Measurements from ENCODE around the gene CALML5.

Gene CALML5

DNA sequence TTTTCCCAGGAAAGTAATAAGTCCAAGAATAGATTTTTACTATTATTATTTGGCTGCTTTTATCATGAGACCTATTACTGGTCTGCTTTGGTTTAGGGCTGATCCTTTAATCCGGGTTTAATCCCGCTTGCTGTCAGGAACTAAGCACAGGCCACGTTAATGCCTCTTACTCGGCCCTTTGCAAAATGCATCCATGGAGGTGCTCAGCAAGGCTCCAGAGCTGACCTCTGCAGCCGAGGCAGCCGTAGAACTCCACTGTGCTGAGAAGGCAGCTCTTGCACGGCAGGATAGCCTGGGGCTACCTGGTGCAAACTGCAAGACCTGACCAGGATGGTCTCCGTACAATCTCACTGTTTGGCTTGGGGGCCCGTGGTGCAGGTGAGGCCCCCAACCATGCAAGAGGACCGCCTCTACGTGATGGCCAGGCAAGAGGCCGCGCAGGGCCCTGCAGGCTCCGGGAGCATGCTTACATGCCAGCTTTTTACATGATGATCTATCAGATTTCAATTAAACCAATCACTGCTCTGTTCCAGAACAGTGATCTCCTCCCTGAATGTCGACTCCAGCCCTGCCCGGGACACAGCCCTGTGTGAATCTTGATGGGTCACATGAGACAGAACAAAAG lies 15.0 kb upstream of the CALML5 start:
- no peak for DNase-seq

DNA sequence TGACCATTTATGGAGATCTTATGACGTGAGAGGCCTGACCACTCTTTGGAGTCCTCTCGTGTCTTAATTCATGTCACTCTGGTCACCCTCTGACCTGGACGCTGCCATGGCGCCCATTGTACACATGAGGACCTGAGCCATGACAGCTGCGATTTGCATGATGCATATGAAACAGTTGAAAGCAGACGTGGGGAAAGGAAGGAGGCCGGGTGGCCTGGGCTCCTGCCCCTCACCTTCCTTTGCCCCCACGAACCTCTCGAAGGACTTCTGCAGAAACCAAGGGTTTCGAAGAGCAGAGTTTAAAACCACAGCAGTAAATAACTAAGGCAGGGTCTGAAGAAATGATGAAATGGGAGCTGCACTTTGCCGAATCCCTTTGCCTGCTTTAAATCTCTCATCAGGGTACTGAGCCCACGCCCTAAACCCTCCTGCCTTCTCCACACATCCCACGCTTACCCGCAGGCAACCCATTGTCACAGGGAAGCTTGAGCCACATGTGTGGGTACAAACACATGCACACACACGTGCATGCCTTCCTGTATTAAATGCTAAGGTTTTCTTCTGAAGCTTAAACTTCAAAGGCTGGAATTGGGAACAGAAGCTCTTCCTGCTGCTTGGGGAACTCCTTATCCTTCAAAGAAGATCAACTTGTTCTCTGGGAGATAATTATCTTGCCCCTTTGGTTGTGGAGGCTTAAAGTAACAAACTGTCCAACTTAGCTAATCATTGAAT lies 13.7 kb upstream of the CALML5 start:
- no peak for DNase-seq

DNA sequence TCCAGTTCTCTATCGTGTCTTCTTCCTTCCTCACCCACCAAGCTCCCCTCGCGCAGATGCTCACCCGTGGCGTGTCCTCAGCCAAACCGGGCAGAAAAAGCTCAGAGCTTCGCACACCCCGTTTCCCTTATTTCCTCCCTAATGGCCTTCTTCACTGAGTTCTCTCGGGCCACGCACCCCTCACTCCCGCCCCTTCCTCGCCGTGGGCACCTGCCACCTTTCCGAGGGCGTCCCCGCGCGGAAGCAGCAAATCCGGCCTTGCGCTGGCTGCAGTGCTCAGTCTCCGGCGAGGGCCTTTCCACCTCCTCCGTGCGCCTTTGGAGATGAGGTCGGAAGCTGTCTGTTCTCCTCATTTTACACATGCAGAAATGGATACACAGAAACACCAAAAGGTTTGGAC lies 13.0 kb upstream of the CALML5 start:
- no peak for DNase-seq

DNA sequence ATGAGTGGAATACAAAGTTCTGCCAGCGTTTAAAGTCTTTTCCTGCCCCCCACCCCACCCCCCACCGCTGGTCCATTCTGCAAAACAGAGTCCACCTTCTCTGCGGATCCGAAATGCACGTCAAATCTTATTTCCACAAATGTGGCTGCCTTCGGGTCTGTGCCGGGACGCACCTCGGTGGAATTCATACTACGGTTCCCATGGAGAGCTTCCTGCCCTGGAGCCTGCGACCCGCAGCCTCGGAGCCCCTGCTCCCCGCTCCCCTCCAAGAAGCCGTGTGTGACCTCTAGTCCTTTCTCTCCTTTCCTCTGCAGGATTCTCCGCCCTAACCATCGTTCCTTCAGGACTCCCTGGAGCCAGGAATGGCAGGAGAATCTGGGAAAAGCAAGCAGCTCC lies 12.5 kb upstream of the CALML5 start:
- DNase-seq: no peak

DNA sequence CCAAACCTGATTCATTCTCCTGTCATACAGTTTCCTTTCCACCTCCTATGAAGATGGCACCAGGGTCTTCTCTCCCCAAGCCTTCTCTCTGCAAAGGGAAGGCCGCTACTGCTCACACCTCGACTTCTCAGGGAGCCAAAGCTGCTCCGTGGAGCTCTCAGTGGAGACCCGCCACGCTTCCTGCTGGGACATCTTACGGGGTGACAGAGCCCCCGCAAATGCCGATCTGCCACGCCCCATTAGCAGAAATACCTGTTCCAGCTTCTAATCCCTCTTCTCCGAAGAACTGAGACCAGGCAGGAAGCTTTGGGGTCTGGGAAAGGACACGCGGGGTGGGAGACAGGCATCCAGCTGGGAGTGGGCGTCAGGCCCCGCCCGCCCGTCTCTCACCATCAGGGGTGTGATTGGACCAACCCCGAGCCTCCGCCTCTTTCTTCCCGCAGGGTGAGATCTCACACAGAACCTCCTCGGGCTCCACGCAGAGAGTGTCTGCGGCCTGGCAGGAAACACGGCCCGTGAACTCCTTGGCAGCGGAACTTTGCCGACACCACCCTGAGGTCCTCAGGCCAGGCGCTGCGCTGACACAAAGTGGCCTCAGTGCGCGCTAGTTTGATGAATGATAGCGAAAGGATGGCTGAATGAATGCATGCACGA lies 12.0 kb upstream of the CALML5 start:
- no peak for DNase-seq

DNA sequence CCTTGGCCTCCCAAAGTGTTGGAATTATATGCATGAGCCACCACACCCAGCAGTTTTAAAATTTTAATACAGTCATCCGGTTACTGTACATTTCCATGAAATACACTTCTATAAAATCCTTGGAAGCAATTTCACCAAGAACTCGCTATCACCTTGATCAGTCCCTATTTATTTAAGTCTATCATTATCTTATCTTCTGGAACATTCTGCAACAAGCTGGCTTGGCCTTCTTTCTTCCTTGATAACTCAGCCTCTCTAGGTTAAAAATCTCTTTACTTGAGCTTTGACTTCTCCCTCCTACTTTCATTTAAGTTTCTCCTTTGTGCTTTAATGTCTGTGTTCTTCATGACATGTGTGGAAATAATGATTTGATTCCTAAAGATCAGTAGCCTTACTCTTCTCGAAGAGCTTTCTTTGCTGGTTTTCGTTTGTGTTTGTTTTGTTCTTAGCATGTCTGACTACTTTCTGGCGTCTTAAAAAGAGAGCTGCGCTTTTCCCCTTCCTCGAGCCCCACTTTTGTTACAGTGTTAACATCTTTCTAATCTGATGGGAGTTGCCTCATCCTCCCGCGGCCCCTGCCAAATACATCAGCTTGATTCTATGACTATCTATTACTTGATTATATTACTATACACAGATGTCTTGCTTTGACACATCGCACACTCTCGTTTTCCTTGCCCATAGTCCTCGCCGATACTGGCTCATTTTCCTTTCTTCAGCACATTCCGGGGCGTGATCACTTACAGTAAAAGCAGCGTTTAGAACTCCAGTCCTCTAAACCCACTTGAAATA lies 11.1 kb upstream of the CALML5 start:
- DNase-seq: no peak

DNA sequence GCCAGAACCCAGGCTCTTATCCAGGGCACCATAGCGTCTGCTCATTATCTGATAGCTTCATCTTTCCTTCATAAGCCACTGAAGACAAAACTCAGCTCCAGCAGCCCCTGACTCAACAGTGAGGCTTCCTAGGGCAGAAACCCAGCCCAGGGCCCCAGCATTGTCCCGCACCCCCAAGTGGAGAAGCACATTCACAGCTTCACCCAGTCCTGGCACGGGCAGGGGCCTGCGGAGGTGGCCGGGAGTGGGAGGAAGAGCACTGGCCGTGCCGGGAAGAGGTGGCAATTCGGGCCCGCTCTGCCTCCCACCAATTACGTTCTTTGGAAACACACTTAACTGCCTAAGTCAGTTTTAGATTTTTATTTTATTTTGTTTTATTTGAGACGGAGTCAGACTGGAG lies 10.3 kb upstream of the CALML5 start:
- DNase-seq: no peak

DNA sequence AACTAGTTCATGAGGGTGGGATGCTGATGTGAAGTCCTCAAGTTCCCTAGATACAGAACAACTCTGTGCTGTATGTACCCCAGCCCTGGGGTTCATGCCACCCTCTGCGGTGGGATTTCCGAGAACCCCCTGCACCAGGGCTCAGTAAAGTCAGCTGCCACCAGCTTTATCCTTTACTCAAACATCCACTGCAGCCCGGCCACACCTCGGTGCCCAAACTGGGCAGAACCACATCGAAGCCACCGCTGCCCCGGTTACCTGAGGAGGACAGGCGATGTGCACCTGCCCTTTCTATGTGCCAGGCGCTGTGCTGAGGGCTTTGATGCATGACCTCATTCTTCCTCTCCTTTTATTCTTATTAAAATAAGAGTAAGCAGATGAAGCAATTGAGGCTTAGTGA lies 9.9 kb upstream of the CALML5 start:
- DNase-seq: no peak

DNA sequence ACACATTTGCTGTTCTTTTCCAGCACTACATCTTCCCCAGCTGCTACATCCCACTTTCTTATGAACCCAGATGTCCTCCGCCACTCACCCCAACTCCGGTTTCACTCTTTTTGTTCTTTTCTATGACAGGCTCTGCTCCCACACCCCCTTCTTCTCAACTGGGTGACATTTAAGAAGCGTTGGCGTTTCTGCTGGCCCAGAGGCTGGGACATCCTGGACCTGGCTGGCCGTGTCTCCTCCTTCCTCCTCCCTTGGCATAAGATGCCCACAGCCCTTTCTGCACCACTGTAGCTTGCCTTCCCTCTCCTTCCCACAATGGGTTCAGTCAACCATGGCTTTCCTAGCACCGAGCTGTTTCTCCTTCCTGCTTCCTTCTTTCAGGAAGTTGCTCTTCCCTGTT lies 9.4 kb upstream of the CALML5 start:
- no peak for DNase-seq

DNA sequence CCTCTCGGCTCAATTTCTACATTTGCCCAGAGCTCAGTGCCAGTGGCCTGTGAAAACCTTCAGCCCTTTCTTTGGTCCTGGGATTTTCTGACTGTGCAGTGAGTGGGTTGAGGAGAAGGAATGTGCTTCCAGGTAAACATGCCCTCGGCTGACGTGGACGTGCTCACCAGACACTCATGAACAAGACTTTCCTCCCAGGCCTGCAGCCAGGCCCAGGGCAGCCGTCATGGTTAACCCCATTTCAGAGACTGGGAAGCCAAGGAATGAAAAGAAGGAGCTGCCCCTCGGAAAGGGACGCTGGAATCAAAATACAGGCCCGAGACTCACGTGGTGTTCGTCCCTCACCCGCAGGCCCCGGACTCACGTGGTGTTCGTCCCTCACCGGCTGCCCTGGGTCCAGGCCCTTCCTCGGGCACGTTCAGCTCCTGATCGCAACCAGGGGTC lies 8.8 kb upstream of the CALML5 start:
- DNase-seq: no peak

DNA sequence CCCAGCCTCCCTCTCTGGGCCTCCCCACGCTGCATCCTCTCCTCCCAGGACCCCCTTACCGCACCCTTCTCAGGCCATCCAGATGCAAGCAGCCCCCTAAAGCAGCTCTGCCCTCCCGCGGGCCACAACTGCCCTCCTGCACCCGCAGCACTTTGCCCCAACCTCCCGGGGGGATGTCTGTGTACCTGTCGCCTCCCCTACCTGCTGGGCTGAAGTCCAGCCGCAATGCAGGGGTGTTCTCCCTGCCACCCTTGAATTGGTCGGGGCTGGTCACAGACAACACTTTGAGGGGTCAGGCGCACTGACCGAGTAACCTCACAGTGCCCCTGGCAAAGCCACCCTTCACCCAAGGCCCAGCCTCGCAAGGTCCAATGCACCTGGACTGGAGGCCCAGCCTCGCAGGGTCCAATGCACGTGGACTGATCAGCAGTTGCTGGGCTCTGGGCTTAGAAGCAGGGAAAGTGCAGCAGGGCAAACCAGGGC lies 8.3 kb upstream of the CALML5 start:
- no peak for DNase-seq

DNA sequence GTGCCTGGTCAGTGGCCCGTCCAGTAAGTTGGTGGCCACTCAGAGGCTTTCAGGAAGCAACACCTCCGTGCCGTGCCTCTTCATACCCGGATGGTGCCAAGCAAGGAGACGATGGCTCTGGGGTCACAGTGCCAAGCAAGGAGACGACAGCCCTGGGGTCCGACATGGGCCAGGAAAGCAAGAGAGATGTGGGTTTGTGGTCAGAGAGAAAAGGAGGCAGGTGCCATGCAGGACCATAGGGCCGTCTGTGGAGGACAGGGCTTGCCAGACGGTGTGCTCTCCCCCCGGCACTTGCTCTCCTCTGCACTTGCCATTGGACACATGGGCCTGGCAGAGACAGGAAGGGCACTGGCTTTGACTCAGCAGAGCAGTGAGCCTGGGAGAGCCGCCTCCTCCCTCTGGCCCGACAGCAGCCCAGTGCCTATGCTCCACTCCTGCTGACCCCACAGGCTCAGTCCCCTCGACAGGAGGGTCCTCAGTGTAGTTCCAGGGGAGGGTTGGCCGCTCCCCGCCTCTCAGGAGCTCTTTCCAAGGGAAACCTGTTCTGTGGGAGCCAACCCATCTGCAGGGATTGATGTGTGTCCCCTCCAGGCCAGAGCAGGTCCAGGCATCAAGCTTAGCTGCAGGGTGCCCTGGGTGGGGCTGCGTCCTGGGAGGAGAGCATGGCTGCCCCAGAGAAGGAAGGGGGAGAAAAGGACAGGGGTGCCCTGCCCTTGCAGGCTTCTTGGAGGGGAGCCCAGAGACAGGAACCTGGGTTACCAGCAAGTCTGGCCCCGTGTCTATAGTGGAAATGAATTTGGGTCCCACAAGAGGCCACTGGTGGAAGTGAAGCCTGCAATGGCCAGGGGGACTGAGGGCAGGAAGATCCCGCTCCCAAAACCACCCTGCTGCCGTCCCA lies 7.6 kb upstream of the CALML5 start:
- no peak for DNase-seq

DNA sequence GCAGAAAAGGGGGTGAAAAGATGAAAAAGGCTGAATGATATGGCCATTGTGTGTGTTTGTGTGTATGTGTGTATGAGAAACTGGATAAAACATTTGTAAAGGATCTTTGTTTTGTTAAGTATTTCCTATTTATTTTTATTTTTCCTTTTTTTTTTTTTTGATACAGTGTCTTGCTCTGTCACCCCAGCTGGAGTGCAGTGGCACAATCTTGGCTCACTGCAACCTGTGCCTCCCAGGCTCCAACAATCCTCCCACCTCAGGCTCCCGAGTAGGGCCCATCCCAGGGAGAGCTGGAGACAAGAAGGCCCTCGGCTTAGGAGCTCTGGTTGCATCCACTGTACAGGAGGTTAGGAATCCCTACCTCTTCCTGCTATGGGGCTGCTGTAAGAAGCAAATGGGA lies 6.9 kb upstream of the CALML5 start:
- DNase-seq: no peak

DNA sequence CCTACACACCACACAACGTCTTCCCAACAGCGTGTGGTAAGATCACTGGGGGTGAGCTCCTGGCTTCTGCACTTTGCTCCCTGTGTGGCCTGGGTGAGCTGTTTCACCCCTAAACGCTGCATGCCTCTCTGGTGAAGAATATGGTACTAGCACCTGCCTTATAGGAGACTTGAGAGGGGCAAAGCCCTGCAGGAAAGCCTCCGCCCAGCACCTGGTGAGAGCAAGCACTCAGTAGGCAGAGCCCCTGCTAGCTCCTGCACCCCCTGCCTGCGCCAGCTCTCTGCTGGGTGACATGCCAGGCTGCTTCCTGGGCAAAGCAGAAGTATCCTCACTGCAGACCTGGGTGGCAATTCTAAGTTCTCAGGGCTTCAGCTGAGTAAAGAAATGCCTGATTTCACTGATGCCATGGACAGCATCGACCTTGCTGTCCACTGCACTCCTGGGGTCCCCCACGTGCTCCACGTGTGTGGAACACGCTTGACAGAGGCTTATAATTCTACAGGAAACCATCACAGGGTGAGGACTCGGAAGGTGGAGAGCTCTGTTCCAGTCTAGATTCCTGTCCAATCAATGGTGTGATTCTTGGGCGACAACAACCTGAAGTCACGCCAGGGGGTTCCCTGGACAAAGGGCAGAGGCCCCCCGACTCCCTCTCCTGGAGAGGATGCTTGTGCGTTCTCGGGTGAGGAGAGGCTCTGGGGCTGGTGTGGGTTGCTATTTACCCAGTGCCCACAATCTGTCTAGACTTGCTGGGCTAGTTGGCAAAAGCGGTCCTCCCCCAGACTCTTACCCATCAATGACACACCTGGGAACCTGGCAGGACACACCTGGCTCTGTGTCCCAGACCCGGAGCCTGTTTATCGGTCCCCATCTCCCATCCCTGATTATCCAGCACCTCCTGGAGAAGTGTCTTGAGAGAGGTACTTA lies 5.0 kb upstream of the CALML5 start:
- DNase-seq: no peak

DNA sequence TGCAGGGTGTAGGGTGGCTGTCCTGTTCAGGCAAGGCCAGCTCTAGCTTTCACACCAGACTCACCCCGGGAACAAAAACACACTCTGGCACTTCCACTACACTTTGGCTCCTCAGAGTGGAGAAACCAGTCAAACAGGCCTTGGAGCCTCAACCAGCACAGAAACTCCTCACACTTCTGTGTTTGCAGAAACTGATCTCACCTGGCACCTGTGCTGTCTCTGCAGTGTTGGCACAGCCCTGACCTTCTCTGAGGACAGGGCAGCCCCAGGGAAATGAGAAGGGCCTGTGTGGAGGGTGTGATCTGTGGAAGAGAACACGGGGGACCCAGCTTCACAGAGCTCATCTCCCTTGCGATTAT lies 4.1 kb upstream of the CALML5 start:
- DNase-seq: no peak

DNA sequence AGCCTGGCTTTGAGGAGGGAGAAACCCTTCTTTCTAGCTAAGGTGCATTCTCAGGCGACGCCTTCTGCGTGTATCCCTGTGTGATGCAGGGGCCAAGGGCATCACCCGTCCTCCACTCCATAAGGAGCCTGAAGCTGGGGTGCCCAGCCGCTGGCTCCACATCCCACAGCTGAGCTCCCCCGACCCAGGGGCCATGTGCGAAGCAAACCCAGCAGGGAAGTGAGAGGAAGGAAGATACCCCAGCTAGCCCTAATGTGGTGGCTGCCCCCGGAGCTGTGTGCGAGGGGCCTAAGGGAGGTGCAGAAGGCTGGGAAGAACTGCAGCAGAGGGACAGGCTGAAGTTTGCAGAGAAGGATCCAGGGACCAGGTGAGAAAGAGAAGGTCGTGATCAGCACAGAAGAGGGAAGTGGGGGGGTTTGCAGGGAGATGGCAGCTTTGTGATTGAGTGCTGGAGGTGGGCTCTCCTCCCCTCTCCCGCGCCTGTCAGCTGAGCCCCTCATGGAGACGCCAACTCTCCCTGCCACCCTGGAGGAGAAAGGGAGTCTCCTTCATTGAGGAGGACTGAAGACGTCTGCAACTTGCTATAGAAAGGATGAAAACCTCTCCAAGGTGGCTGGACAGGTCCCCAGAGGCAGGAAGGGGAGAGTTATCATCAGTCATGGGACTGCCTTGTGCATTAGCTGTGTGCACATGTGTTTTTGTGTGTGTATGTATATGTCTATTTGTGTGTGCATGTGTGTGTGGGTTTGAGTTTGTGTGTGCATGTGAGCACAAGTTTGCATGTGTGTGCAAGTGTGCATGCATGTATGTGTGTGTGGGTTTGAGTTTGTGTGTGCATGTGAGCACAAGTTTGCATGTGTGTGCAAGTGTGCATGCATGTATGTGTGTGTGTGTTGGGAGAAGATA lies 3.5 kb upstream of the CALML5 start:
- DNase-seq: no peak

DNA sequence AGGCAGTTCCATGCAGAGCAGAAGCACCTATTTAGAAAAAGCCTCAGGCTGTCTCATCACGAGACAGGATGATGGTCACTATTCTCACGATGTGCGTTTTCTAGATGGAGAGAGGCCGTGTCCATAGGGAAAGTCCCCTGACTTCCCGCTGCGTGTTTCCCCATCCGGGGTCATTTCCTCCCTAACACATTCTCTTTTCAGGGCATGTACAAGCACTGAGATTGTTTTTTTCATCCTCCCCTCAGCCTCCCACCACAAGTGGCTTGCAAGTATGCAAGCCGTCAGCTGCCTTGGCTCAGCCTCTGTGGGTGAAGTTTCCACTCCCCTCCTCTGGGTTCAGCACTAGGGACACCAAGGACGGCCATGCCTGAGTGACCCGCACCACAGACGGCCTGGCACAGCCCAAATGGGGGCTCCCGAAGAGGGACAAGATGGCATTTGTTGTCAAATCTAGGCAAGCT lies 2.7 kb upstream of the CALML5 start:
- DNase-seq: no peak

DNA sequence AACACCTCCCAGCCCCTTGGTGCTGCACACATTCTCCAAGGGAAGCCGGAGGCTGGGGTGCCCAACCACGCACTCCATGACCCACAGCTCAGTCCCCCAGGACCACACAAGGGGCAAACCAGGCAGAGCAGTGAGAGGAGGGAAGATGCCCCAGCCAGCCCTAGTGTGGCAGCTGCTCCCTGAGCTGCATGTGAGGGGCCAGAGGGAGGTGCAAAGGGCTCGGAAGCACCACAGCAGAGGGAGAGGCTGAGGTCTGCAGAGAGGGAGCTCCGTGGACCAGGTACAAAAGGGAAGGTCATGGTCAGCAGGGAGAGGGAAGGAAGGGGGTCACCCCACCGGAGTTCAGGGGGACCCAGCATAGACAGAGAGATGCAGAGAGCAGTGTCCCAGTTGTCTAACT lies 1.5 kb upstream of the CALML5 start:
- no peak for DNase-seq

DNA sequence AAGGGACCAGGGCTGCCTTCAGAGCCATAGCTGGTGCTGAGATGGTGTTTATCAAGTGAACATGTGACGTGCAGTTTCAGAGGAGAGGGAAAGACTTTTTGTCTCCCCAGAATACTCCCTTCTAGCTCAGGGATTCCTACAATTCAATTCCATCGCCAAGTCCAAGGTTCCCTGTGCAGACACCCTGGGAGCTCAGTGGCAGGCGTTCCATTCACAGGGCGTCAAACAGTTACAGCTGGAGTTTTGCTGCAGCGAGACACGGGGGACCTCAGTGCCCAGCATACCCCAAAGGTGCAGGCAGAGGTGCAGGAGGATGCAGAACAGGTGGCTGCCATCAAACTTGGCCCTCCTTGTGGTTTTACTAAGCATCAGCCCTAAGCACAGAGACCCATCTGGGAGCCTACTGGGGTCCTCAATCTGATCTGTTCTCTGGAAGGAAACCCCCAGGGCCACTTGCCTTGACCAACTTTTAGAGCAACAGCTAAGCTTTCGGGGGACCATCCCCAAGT lies 846 bp upstream of the CALML5 start:
- no peak for DNase-seq
